Loucy (cell line): ENCODE results near the gene AAK1.

Source experiments
- CTCF ChIP-seq: fragments of 200-600 bp; sonication (generic); conservative IDR thresholded peaks from 2 replicates; pipeline ENCODE4 v1.5.1; 2014; ENCODE audit warnings: mild to moderate bottlenecking, antibody characterized with exemption, low read length
- EZH2phosphoT487 ChIP-seq: fragments of 200-600 bp; IDR thresholded peaks from 2 replicates; pipeline ENCODE4 v1.6.1; 2018; ENCODE audit warnings: antibody characterized with exemption, mild to moderate bottlenecking, moderate library complexity, borderline replicate concordance

GRCh38 chr2:69483024-69483423, 160.5 kb downstream of the AAK1 start:
- no peak for TF ChIP-seq CTCF
- TF ChIP-seq EZH2phosphoT487: no peak
